Measurements from ENCODE around the gene MYH7. TPM values are rescaled to one million over a fixed set of nuclear protein-coding genes. Genes with fewer than 3 reads are reported as not detected.

MYH7 gene
- total RNA-seq, 1 donor from 2014 or later, result 0.12 TPM

DNA sequence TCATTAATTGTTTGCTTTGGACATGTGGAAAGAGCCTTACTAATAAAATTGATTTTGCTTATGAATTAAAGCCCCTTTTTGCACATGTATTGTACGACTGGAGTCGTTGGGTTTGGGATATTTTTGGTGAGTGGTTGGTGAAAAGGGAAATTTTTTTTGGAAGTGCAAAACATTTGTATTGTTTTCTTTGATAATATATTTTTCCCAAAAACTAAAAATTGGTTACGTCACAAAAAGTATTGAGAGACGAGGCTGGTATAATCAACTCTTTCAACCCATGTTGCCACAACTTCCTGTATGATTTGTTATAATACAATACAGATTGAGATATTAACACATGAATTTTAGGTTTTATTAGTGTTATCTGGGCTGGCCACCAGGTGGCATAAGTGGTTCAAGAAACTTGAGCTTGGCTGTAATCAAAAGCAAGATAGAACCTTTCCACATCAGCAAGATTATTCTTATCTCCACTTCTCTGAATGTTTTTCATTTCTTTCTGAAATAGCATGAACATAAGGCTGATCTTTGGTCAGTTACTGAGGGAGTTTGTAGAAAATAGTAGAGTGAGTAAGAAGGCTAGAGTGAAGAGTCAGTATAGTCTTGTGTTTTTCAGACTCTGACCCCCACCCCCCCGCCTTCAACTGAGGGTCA, 42.8 kb upstream of the MYH7 start:
- H3K4me1 ChIP-seq, result no peaks in the 10 kb centered on the region
- TF ChIP-seq CTCF (IDR thresholded peaks at IDR 0.05), result peak; percentile 71
- H3K36me3 ChIP-seq, result peaks cover 68% of the 10 kb centered on the region
- DNase-seq (no peak), ATAC-seq (peak; percentile 81)
- intact Hi-C loops (cut with DNase I), result loop anchor here (5.0 kb wide), 1 partner anchor 84 kb away; no protein-coding TSS in a partner anchor
- H3K27me3 ChIP-seq, result no peaks in the 10 kb centered on the region
- H3K27ac ChIP-seq, result no peak overlapping the region
- no peak overlapping the region for H3K4me3 ChIP-seq
- H3K9me3 ChIP-seq, result no peaks in the 10 kb centered on the region

GRCh38 chr14:23470947-23471346, 35.5 kb upstream of the MYH7 start:
- H3K27ac ChIP-seq, result no peak overlapping the region
- ATAC-seq (no peak), DNase-seq (no peak)
- intact Hi-C loops (cut with DNase I), result no loop called here
- TF ChIP-seq CTCF (IDR thresholded peaks at IDR 0.05), result no peak
- no peaks in the 10 kb centered on the region for H3K27me3 ChIP-seq
- no peak overlapping the region for H3K4me3 ChIP-seq
- H3K9me3 ChIP-seq, result no peaks in the 10 kb centered on the region
- H3K36me3 ChIP-seq, result peaks cover 54% of the 10 kb centered on the region
- H3K4me1 ChIP-seq, result peaks cover 8% of the 10 kb centered on the region

- no peaks in the 10 kb centered on the region for H3K27me3 ChIP-seq
- ATAC-seq (peak; percentile 4), DNase-seq (no peak)
- peaks cover 8% of the 10 kb centered on the region for H3K4me1 ChIP-seq
- H3K9me3 ChIP-seq, result no peaks in the 10 kb centered on the region
- H3K36me3 ChIP-seq, result peaks cover 44% of the 10 kb centered on the region
- intact Hi-C loops (cut with DNase I), result no loop called here
- H3K27ac ChIP-seq, result peak overlapping the region; percentile 92
- no peak for TF ChIP-seq CTCF (IDR thresholded peaks at IDR 0.05)
- H3K4me3 ChIP-seq, result peak overlapping the region; percentile 83
Observed at GRCh38 chr14:23469906-23470403, 34.5 kb upstream of the MYH7 start.

DNA sequence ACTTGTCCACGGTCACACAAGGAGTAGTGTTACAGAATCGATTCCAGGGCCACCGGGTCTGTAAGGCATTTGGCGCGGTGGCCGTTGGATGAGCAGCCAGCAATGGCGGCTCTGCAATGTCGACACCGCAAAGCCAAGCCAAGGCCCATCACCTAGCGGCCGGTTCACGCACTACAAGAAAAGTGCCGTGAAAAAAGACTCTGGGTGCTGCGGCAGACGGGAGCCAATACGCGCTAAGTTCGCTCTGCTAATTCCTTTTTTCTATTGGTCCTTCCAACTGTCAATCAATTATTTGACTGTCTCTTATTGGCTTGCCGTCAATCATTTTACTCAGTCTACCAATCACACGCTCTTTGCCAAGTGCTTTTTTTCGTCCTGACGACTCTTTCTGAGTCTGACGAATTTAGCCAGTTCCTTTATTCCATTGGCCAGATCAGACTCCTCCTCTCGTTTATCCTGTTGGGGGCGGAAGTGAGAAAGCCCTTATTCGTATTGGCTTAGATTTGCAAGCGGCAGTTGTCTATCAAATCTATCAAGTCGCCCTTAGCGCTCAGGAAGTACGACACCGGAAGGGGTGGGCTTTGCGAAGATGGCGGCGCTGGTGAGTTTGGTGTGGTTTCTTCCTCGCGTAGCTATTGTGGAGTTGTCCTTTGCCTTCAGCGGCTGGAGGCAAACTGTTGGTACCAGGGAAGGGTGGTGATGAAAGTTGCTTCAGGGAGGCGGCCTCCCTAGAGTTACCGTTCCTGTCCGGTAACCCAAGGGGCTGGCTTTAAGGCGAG, 33.9 kb upstream of the MYH7 start, which contains the start of gene NGDN:
TSS of gene NGDN (plus strand) at position 577 of the 779 bp plus-strand sequence. CDS start at position 590, 13 bp downstream.
- intact Hi-C loops (cut with DNase I), result no loop called here
- DNase-seq (peak; percentile 93), ATAC-seq (peak; percentile 97)
- peaks cover 8% of the 10 kb centered on the region for H3K4me1 ChIP-seq
- H3K4me3 ChIP-seq, result peak within 1 kb of the TSS; percentile 83
- H3K36me3 ChIP-seq, result peaks cover 38% of the 10 kb centered on the region
- no peaks in the 10 kb centered on the region for H3K27me3 ChIP-seq
- H3K9me3 ChIP-seq, result no peaks in the 10 kb centered on the region
- peak within 1 kb of the TSS; percentile 92 for H3K27ac ChIP-seq
- TF ChIP-seq CTCF (IDR thresholded peaks at IDR 0.05), result peak; percentile 80

GRCh38 chr14:23468704-23469126, 33.3 kb upstream of the MYH7 start:
- no peak for DNase-seq
- Histone ChIP-seq H3K27ac (peak overlapping the region; percentile 92), H3K27me3 (no peaks in the 10 kb centered on the region), H3K4me3 (peak overlapping the region; percentile 83), H3K4me1 (peaks cover 8% of the 10 kb centered on the region), H3K9me3 (no peaks in the 10 kb centered on the region), H3K36me3 (peaks cover 32% of the 10 kb centered on the region)
- intact Hi-C loops (cut with DNase I), result no loop called here
- no peak for ATAC-seq
- TF ChIP-seq CTCF (IDR thresholded peaks at IDR 0.05), result no peak

Data from upper lobe of right lung (tissue), 1 donor.